Lower lobe of right lung (tissue), 2 donors: Measurements from ENCODE around the gene PARP12. TPM values are rescaled to one million over a fixed set of nuclear protein-coding genes. Genes with fewer than 3 reads are reported as not detected.

ENCODE experiments used
- ATAC-seq, 2 donors: fragments of 200-7000 bp; cut with Tn5 transposase; one replicate each; pipeline ENCODE4 v1.9.1; 2020 to 2022; ENCODE audit warnings: mild to moderate bottlenecking in 2 of 2, moderate library complexity in 2 of 2
- DNase-seq: peaks from one replicate; pipeline ENCODE4 v3.0.0-alpha.2; 2020
- H3K27ac ChIP-seq: fragments of 200-600 bp; one replicate; pipeline ENCODE4 v1.8.0; 2022
- H3K27me3 ChIP-seq: fragments of 200-600 bp; one replicate; pipeline ENCODE4 v1.8.0; 2022; ENCODE audit warnings: low read depth
- H3K36me3 ChIP-seq: fragments of 200-600 bp; one replicate; pipeline ENCODE4 v1.8.0; 2022; ENCODE audit warnings: mild to moderate bottlenecking
- H3K4me1 ChIP-seq: fragments of 200-600 bp; one replicate; pipeline ENCODE4 v1.8.0; 2022
- H3K4me3 ChIP-seq: fragments of 200-600 bp; one replicate; pipeline ENCODE4 v1.8.0; 2022; ENCODE audit warnings: mild to moderate bottlenecking
- H3K9me3 ChIP-seq: fragments of 200-600 bp; one replicate; pipeline ENCODE4 v1.8.0; 2022
- intact Hi-C: fragments of 100-400 bp; cut with DNase I; formaldehyde crosslinking; loops from one replicate; pipeline ENCODE4 v1.11.0; 2022
- total RNA-seq: library from RNA; stranded (reverse); fragmentation: NEBNext Ultra II Directional; extraction: Animal tissue kit (Norgen Biotek cat#: 25700); gene quantifications from one replicate; pipeline ENCODE4 v1.2.1, GENCODE V29; 2021
- TF ChIP-seq, protein P1 (sequence below): fragments of 200-600 bp; IDR thresholded peaks from one replicate; pipeline ENCODE4 v1.8.0; 2022; ENCODE audit warnings: antibody characterized with exemption, mild to moderate bottlenecking
- donor health status: DM: no; HTN: yes; CAD: no; lungs with severe emphysema.

PARP12 gene
- total RNA-seq, 1 donor from 2014 or later, result 122 TPM

DNA sequence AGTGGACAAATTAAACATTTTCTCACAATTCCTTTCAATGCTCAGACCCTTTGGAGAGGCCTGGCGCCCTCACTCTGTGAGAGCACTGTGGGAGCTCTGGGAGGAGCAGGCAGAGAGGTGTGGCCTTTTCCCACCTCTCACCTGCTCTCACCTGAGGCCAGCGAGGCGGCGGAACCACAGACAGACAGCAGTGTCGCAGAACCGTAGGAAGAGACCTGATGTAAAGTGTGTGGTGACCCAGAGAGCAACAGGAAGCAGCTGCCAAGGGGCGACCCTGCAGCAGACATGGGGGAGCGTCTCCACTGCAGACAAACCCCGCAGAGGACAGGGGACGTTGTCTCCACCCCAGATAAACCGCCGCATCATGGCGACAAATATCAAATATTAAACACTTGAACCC, 15.6 kb upstream of the PARP12 start:
- Histone ChIP-seq H3K27ac (no peak overlapping the region), H3K4me1 (peaks cover 12% of the 10 kb centered on the region), H3K9me3 (no peaks in the 10 kb centered on the region), H3K4me3 (no peak overlapping the region), H3K36me3 (no peaks in the 10 kb centered on the region), H3K27me3 (no peaks in the 10 kb centered on the region)
- ATAC-seq, result no peak
- TF ChIP-seq, protein P1, sequence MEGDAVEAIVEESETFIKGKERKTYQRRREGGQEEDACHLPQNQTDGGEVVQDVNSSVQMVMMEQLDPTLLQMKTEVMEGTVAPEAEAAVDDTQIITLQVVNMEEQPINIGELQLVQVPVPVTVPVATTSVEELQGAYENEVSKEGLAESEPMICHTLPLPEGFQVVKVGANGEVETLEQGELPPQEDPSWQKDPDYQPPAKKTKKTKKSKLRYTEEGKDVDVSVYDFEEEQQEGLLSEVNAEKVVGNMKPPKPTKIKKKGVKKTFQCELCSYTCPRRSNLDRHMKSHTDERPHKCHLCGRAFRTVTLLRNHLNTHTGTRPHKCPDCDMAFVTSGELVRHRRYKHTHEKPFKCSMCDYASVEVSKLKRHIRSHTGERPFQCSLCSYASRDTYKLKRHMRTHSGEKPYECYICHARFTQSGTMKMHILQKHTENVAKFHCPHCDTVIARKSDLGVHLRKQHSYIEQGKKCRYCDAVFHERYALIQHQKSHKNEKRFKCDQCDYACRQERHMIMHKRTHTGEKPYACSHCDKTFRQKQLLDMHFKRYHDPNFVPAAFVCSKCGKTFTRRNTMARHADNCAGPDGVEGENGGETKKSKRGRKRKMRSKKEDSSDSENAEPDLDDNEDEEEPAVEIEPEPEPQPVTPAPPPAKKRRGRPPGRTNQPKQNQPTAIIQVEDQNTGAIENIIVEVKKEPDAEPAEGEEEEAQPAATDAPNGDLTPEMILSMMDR, result no peak
- no peak for DNase-seq
- intact Hi-C loops, result no loop called here

DNA sequence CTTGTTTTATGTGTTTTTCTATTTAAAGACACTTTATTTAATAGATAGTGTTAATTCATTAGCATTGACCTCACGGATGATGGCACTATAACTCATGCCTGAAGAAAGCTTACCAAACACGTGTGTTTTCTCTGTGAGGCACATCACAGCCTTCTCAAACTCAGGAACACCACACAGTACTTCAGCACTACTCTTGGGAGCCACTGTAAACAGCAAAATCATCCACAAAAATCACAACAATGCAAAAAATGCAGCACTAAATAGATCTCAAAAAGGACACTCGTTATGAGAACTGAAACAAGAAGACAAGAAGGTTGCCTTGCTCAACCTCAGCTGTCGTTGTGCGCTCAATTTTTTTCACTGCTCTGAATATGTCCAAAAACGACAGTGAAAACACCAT, 12.0 kb upstream of the PARP12 start:
- TF ChIP-seq, protein P1, result no peak
- Histone ChIP-seq H3K27ac (no peak overlapping the region), H3K4me3 (no peak overlapping the region), H3K4me1 (peaks cover 12% of the 10 kb centered on the region), H3K9me3 (no peaks in the 10 kb centered on the region), H3K27me3 (no peaks in the 10 kb centered on the region), H3K36me3 (no peaks in the 10 kb centered on the region)
- ATAC-seq (peak; percentile 63 to 75), DNase-seq (no peak)
- intact Hi-C loops, result no loop called here

DNA sequence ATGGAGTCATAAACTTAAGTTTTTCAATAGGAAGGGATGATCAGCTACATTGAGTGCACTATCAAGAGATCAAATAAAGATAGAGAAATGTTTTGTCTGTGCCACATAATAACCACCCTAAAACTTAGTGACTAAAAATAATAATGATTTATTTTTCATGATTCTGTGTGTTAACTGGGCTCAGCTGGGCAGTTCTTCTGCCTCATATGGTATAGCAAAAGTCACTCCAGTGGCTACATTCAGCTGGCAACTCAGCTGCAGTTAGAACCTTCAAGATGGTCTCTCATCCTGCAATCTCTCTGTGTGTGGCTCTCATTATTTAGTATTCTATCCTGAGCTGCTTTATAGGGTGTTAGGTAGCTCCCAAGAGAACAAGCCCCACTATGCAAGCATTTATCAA, 7.8 kb upstream of the PARP12 start:
- intact Hi-C loops, result no loop called here
- Histone ChIP-seq H3K36me3 (no peaks in the 10 kb centered on the region), H3K27me3 (no peaks in the 10 kb centered on the region), H3K27ac (no peak overlapping the region), H3K4me1 (peaks cover 12% of the 10 kb centered on the region), H3K4me3 (no peak overlapping the region), H3K9me3 (peaks cover 23% of the 10 kb centered on the region)
- DNase-seq, result no peak
- no peak for ATAC-seq
- TF ChIP-seq, protein P1, result no peak

GRCh38 chr7:140069298-140069949, 6.7 kb upstream of the PARP12 start:
- H3K36me3 ChIP-seq, result no peaks in the 10 kb centered on the region
- no peaks in the 10 kb centered on the region for H3K27me3 ChIP-seq
- no peak for ATAC-seq
- TF ChIP-seq, protein P1, result no peak
- no peak overlapping the region for H3K4me3 ChIP-seq
- intact Hi-C loops, result no loop called here
- no peak overlapping the region for H3K27ac ChIP-seq
- DNase-seq, result no peak
- H3K4me1 ChIP-seq, result peaks cover 5% of the 10 kb centered on the region
- peaks cover 23% of the 10 kb centered on the region for H3K9me3 ChIP-seq

DNA sequence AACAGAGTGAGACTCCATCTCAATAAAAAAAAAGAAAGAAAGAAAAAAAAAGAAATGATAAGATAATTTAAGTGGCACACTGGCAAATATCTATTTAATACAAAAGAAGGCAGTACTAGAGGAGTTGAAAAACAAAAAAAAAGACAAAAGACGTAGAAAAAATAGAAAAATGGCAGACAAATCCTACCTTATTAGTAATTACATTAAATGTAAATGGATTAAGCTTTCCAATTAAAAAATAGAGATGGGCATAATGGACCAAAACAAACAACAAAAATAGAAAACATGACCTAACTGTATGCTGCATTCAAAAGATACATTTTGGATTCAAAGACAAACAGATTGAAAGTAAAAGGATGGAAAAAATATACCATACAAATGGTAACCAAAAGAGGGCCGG, 5.3 kb upstream of the PARP12 start:
- Histone ChIP-seq H3K27ac (no peak overlapping the region), H3K4me1 (peaks cover 5% of the 10 kb centered on the region), H3K27me3 (no peaks in the 10 kb centered on the region), H3K36me3 (no peaks in the 10 kb centered on the region), H3K9me3 (peaks cover 23% of the 10 kb centered on the region), H3K4me3 (no peak overlapping the region)
- ATAC-seq, result no peak
- intact Hi-C loops, result no loop called here
- DNase-seq, result no peak
- TF ChIP-seq, protein P1, result no peak
